Renal cortical epithelial cell (primary cell): Measurements from ENCODE around the gene CYP4B1. TPM values are rescaled to one million over a fixed set of nuclear protein-coding genes. Genes with fewer than 3 reads are reported as not detected.
A peak's percentile ranks its signal among the peaks of the same experiment; 100 is the strongest.
"Not testable (repeated sequence)": the region's sequence is repeated elsewhere in the genome, so short reads cannot be mapped to it uniquely, and the experiment has no call there.

Source experiments
- DNase-seq: peaks from one replicate; pipeline ENCODE4 v3.0.0-alpha.2; 2011; ENCODE audit warnings: low read depth
- total RNA-seq: library from RNA; depleted of rRNA; stranded (reverse); fragments of >200 nt; gene quantifications from 2 replicates; pipeline ENCODE4 v1.2.3, GENCODE V29; 2014

The CYP4B1 gene
- total RNA-seq, 1 donor from 2014 or later: 3.2 TPM

- no peak for DNase-seq
Measured at GRCh38 chr1:46813858-46814396, 15.1 kb downstream of the CYP4B1 start.

- DNase-seq: no peak
Measured at GRCh38 chr1:46815133-46815532, 16.3 kb downstream of the CYP4B1 start.

GRCh38 chr1:46816930-46817329 lies 18.1 kb downstream of the CYP4B1 start:
- no peak for DNase-seq

- DNase-seq: no peak
Measured at GRCh38 chr1:46817814-46818213, 19.0 kb downstream of the CYP4B1 start.

GRCh38 chr1:46818591-46818990 lies 19.7 kb downstream of the CYP4B1 start:
- no peak for DNase-seq

GRCh38 chr1:46819335-46819734 lies 20.5 kb downstream of the CYP4B1 start:
- DNase-seq: no peak

- DNase-seq: no peak
Measured at GRCh38 chr1:46820076-46820475, 21.2 kb downstream of the CYP4B1 start.

GRCh38 chr1:46820560-46821060 lies 21.8 kb downstream of the CYP4B1 start:
- DNase-seq: no peak

- no peak for DNase-seq
Measured at GRCh38 chr1:46822248-46822826, 23.5 kb downstream of the CYP4B1 start.

GRCh38 chr1:46823151-46823550 lies 24.3 kb downstream of the CYP4B1 start:
- no peak for DNase-seq

GRCh38 chr1:46826892-46827291 lies 28.0 kb downstream of the CYP4B1 start:
- DNase-seq: not testable (repeated sequence)

GRCh38 chr1:46830665-46831322 lies 31.9 kb downstream of the CYP4B1 start:
- DNase-seq: no peak

- not testable (repeated sequence) for DNase-seq
Measured at GRCh38 chr1:46835469-46835868, 36.6 kb downstream of the CYP4B1 start.

- not testable (repeated sequence) for DNase-seq
Measured at GRCh38 chr1:46846386-46846785, 47.5 kb downstream of the CYP4B1 start.

GRCh38 chr1:46857660-46858065 lies 58.8 kb downstream of the CYP4B1 start:
- peak; percentile 55 for DNase-seq

- DNase-seq: no peak
Measured at GRCh38 chr1:46862348-46862747, 63.5 kb downstream of the CYP4B1 start.

Other genes starting within 250 kb of the CYP4B1 start
- not detected in 2 replicates for gene KNCN, start 247.4 kb upstream of the CYP4B1 start, total RNA-seq
- 17.7 and 20.0 TPM in 2 replicates for gene MKNK1, start 194.8 kb upstream of the CYP4B1 start, total RNA-seq
- gene MOB3C, start 182.2 kb upstream of the CYP4B1 start, total RNA-seq: 7.6 and 11.5 TPM in 2 replicates
- gene ATPAF1, start 130.7 kb upstream of the CYP4B1 start, total RNA-seq: 36.8 and 49.9 TPM in 2 replicates
- not detected in 2 replicates for gene TEX38, start 127.2 kb upstream of the CYP4B1 start, total RNA-seq
- gene EFCAB14, start 79.9 kb upstream of the CYP4B1 start, total RNA-seq: 62.5 and 105 TPM in 2 replicates
- not detected in 2 replicates for gene CYP4A11, start 142.4 kb downstream of the CYP4B1 start, total RNA-seq
- gene CYP4X1, start 224.6 kb downstream of the CYP4B1 start, total RNA-seq: 0.10 and 0.17 TPM in 2 replicates